HepG2 (cell line): Measurements from ENCODE around the gene SLC25A48. TPM values are rescaled to one million over a fixed set of nuclear protein-coding genes. Genes with fewer than 3 reads are reported as not detected.
A peak's percentile ranks its signal among the peaks of the same experiment; 100 is the strongest.

ENCODE experiments used
- BRCA1 ChIP-seq: sonication (generic); formaldehyde crosslinking; IDR thresholded peaks from 2 replicates; pipeline ENCODE4 v1.4.0; 2020; ENCODE audit warnings: missing genetic modification reagents
- CAMTA2 ChIP-seq: sonication (generic); formaldehyde crosslinking; IDR thresholded peaks from 2 replicates; pipeline ENCODE4 v1.4.0; 2020; ENCODE audit warnings: mild to moderate bottlenecking, missing genetic modification reagents, borderline replicate concordance
- EED ChIP-seq: sonication (generic); formaldehyde crosslinking; IDR thresholded peaks from 2 replicates; pipeline ENCODE4 v1.5.0; 2020; ENCODE audit warnings: mild to moderate bottlenecking, missing genetic modification reagents
- FOXJ3 ChIP-seq: sonication (generic); formaldehyde crosslinking; IDR thresholded peaks from 2 replicates; pipeline ENCODE4 v1.4.0; 2020; ENCODE audit warnings: missing genetic modification reagents, mild to moderate bottlenecking, borderline replicate concordance
- HHEX ChIP-seq: IDR thresholded peaks from 2 replicates; pipeline ENCODE4 v1.6.1; 2016; ENCODE audit warnings: control low read depth
- HIVEP1 ChIP-seq: sonication (generic); formaldehyde crosslinking; IDR thresholded peaks from 2 replicates; pipeline ENCODE4 v1.4.0; 2020; ENCODE audit warnings: mild to moderate bottlenecking, missing genetic modification reagents
- HMGA1 ChIP-seq: sonication (generic); formaldehyde crosslinking; conservative IDR thresholded peaks from 2 replicates; pipeline ENCODE4 v1.4.0; 2020; ENCODE audit warnings: missing genetic modification reagents
- NCOR1 ChIP-seq: fragments of 200-600 bp; sonication (generic); IDR thresholded peaks from 2 replicates; pipeline ENCODE4 v1.7.0; 2017; ENCODE audit warnings: antibody characterized with exemption, low read length, borderline replicate concordance
- POLR2AphosphoS2 ChIP-seq: IDR thresholded peaks from 2 replicates; pipeline ENCODE4 v1.6.1; 2011; ENCODE audit warnings: low read depth, low read length, improper control_type of control experiment
- PRMT3 ChIP-seq: sonication (generic); formaldehyde crosslinking; IDR thresholded peaks from 2 replicates; pipeline ENCODE4 v1.8.1; 2022; ENCODE audit warnings: low read depth, mild to moderate bottlenecking, moderate library complexity, missing genetic modification reagents, borderline replicate concordance
- RBM39 ChIP-seq: fragments of 200-400 bp; formaldehyde crosslinking; IDR thresholded peaks from one replicate; pipeline ENCODE4 v1.6.1; 2018; ENCODE audit warnings: antibody characterized with exemption, mild to moderate bottlenecking, low read depth, low read length; ENCODE audit not compliant: poor library complexity, severe bottlenecking
- THAP7 ChIP-seq: sonication (generic); formaldehyde crosslinking; IDR thresholded peaks from 2 replicates; pipeline ENCODE4 v1.8.1; 2023; ENCODE audit warnings: mild to moderate bottlenecking, missing genetic modification reagents
- ZNF350 ChIP-seq: sonication (generic); formaldehyde crosslinking; IDR thresholded peaks from 2 replicates; pipeline ENCODE4 v1.4.0; 2020; ENCODE audit warnings: mild to moderate bottlenecking, low read depth, missing genetic modification reagents, borderline replicate concordance
- ZNF660 ChIP-seq: sonication (generic); formaldehyde crosslinking; IDR thresholded peaks from 2 replicates; pipeline ENCODE4 v1.5.1; 2020; ENCODE audit warnings: mild to moderate bottlenecking, low read depth, missing genetic modification reagents, borderline replicate concordance
- ZNF747 ChIP-seq: sonication (generic); formaldehyde crosslinking; IDR thresholded peaks from 2 replicates; pipeline ENCODE4 v1.8.1; 2023; ENCODE audit warnings: missing genetic modification reagents, mild to moderate bottlenecking, borderline replicate concordance
- ZNF781 ChIP-seq: sonication (generic); formaldehyde crosslinking; IDR thresholded peaks from 2 replicates; pipeline ENCODE4 v1.5.1; 2020; ENCODE audit warnings: borderline replicate concordance, mild to moderate bottlenecking, missing genetic modification reagents; ENCODE audit errors: not compliant biosample characterization
- ZSCAN9 ChIP-seq: IDR thresholded peaks from 2 replicates; pipeline ENCODE4 v1.6.1; 2016; ENCODE audit warnings: borderline replicate concordance
- polyA plus RNA-seq, 8 experiments: library from polyadenylated mRNA; depleted of rRNA in 3 of 8; stranded (reverse) in 7 of 8; unstranded in 1 of 8; fragments of >200 nt; fragmentation: Illumina TruSeq in 4 of 8; extraction: Trizol in 4 of 8; gene quantifications; 2 replicates each; pipeline versions ENCODE4 v1.2.1 to v1.2.3, GENCODE V29; 2011 to 2016; ENCODE audit warnings: low read depth in 4 of 8, missing spikeins in 1 of 8, mixed read lengths in 1 of 8; ENCODE audit not compliant: insufficient read depth in 1 of 8
- total RNA-seq, 5 experiments: library from RNA; depleted of rRNA; stranded (reverse); fragments of >200 nt; fragmentation: Illumina TruSeq; extraction: Trizol; gene quantifications; 2 replicates each; pipeline ENCODE4 v1.2.3, GENCODE V29; 2016; ENCODE audit warnings: low read depth in 1 of 5
- TF ChIP-seq, protein P1 (sequence below): sonication (generic); formaldehyde crosslinking; IDR thresholded peaks from 2 replicates; pipeline ENCODE4 v1.5.1; 2020; ENCODE audit warnings: missing genetic modification reagents, mild to moderate bottlenecking, borderline replicate concordance
- TF ChIP-seq, protein P2 (sequence below): IDR thresholded peaks from 2 replicates; pipeline ENCODE4 v1.6.1; 2012; ENCODE audit warnings: low read depth, low read length, improper control_type of control experiment

Gene SLC25A48
- total and polyA plus RNA-seq, 2 of the 13 experiments (the other 11 are each of a cell fraction or from before 2014, with no cell fraction given) = 0.17 to 4.5 TPM

- no peak for TF ChIP-seq THAP7 (CRISPR knock-in tag)
- 0 out of 2 replicates have a peak, but pooled peaks have one; percentile 10 for TF ChIP-seq CAMTA2 (CRISPR knock-in tag)
- no peak for TF ChIP-seq ZNF747
- TF ChIP-seq, protein P1, sequence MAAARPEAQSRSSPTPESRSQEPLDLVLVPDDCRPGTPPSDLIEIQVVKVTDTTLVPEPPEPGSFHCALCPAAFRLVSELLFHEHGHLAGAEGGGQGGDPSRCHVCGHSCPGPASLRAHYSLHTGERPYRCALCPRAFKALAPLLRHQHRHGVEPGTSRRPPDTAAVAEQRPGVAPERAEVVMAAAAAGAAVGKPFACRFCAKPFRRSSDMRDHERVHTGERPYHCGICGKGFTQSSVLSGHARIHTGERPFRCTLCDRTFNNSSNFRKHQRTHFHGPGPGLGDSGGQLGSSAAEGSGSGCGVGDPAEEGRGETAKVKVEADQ (CRISPR knock-in tag) = no peak
- TF ChIP-seq ZNF781 = no peak
- 0 out of 2 replicates have a peak, but pooled peaks have one; percentile 68 for TF ChIP-seq EED (CRISPR knock-in tag)
- TF ChIP-seq BRCA1 (CRISPR knock-in tag) = no peak
- no peak for TF ChIP-seq PRMT3 (CRISPR knock-in tag)
- no peak for TF ChIP-seq HHEX
- TF ChIP-seq ZNF350 (CRISPR knock-in tag) = no peak
- no peak for TF ChIP-seq NCOR1
- no peak for TF ChIP-seq HMGA1 (CRISPR knock-in tag)
- TF ChIP-seq FOXJ3 = no peak
- TF ChIP-seq ZSCAN9 = no peak
- TF ChIP-seq HIVEP1 (CRISPR knock-in tag) = 0 out of 2 replicates have a peak, but pooled peaks have one; percentile 17
- no peak for TF ChIP-seq ZNF660 (CRISPR knock-in tag)
- TF ChIP-seq RBM39 = no peak
- TF ChIP-seq, protein P2, sequence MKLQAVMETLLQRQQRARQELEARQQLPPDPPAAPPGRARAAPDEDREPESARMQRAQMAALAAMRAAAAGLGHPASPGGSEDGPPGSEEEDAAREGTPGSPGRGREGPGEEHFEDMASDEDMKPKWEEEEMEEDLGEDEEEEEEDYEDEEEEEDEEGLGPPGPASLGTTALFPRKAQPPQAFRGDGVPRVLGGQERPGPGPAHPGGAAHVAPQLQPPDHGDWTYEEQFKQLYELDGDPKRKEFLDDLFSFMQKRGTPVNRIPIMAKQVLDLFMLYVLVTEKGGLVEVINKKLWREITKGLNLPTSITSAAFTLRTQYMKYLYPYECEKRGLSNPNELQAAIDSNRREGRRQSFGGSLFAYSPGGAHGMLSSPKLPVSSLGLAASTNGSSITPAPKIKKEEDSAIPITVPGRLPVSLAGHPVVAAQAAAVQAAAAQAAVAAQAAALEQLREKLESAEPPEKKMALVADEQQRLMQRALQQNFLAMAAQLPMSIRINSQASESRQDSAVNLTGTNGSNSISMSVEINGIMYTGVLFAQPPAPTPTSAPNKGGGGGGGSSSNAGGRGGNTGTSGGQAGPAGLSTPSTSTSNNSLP = no peak
- no peak for TF ChIP-seq POLR2AphosphoS2
These were observed 363 bp upstream of the SLC25A48 start (continued) for GRCh38 chr5:135833961-135834638.
